ENCODE measurements around the gene WNT9A.
"Not testable (repeated sequence)": the region's sequence is repeated elsewhere in the genome, so short reads cannot be mapped to it uniquely, and the experiment has no call there.

The WNT9A gene, protein sequence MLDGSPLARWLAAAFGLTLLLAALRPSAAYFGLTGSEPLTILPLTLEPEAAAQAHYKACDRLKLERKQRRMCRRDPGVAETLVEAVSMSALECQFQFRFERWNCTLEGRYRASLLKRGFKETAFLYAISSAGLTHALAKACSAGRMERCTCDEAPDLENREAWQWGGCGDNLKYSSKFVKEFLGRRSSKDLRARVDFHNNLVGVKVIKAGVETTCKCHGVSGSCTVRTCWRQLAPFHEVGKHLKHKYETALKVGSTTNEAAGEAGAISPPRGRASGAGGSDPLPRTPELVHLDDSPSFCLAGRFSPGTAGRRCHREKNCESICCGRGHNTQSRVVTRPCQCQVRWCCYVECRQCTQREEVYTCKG

DNA sequence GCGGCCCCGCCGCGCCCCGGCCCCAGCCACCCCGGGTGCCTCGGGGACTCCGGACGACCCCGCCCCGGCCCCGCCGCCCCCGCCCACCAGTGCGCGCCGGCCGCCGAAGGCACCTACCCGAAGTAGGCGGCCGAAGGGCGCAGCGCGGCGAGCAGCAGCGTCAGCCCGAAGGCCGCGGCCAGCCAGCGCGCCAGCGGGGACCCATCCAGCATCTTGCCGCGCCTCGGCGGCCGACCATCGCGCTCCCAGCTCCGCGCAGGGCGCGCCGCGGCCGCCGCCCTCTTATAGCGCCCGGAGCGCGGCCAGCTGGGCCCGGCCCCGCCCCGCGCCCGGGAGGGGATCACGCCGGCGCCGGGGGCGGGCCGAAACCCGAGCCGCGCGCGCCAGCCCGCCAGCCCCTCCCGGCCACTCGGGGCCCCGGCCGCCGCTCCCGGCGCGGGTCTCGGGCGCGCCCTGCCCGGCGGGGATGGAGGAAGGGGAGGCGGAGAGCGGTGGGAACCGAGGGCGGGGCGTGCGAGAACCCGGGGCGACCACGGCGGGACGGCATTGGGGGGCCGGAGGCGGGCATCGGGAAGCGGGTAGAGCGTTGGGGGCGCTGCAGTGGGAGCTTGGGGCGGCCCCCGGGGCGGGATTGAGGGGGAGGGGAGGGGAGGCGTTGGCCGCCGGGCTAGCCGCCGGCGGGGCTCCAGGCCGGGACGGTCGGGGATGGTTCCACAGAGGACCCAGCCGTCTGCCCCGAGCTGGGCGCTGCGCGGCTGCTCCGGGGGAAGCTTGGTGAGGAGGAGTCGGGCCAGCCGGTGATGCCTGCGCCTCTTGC is at the start of gene WNT9A:
Gene WNT9A, minus strand, starts transcription at position 257 of the 817 bp plus-strand sequence. Its CDS starts 45 bp downstream, at position 212.
- H3K4me3 ChIP-seq (ENCODE audit: low read depth, low read length), result peak within 1 kb of the TSS; percentile 50

DNA sequence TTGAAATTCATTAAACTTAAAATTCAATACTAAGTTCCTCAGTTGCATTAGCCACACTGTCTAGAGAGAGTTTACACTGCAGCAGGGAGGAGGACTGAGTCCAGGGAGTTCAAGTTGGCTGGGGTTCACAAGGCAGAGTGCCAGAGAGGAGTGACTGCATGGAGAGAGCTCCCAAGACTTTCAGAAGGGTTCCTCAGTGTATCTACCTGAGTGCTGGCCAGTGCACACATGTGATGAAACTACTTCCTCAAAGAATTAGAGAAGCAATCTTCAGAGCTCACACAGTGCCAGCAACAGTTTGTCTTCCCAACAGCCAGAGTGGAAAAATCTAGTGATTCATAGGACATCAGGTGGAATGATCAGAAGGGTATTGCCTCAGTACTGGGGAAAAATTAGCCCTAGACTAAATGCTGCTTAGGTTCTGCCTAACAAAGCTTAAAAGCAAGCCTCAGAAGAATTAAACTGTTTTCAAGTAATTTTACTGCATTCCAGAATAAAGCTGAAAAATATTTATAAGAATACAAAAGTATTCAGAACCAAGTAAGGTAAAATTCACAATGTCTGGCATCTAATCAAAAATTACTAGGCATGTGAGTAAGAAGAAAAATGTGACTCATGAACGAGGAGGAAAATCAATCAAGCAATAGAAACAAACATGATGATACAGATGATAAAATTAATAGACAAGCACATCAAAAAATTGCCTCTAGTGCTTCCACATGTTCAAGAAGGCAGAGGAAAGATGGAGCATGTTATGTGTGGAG is 48.6 kb upstream of the WNT9A start:
- H3K4me3 ChIP-seq (ENCODE audit: low read depth, low read length), result no peak overlapping the region

DNA sequence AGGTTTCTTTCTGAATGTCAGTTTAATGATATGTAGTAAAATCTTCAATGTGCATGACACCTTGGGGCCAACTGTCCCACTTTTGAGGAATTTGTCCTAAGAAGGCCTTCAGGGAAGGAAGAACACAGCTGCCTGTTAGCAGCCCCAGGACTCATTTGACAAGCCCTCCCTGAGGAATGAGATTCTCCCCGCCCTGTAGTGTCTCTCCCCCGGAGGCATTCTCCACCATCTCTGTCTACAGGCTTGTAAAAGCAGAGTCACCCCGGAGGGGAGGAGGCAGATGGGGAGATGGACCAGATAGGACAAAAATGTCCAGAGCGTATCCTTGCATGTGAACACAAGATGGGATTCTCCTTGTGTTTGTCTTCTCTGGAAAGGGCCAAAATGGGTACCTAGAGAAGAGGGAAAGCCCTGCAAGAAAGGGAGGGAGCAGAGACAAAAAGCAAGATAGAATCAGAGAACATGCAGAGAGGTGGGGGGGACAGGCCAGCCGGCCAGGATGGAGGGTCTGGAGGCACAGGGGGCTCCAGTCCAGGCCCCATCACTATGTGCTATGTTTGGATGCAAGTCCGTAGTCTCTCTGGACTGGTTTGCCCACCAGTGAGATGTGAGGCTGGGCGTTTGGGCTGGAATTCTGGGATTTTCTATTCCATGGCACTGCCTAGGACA is 47.0 kb upstream of the WNT9A start:
- no peak overlapping the region for H3K4me3 ChIP-seq (ENCODE audit: low read depth, low read length)

DNA sequence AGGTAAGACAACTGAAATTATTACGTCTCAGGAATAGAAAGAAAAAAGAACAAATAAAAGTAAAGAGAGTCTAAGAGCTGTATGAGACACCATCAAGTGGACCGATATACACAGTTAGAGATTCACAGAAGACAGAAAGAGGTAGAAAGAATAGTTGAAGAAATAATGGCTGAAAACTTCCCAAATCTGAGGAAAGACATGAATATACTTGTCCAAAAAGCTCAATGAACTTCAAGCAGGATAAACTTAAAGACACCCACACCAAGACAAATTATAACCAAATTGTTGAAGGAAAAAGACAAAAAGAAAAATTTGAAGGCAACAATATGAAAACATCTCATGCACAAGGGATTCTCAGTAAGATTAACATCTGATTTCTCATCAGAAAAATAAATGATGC is 39.4 kb upstream of the WNT9A start:
- H3K4me3 ChIP-seq (ENCODE audit: low read depth, low read length), result no peak overlapping the region

DNA sequence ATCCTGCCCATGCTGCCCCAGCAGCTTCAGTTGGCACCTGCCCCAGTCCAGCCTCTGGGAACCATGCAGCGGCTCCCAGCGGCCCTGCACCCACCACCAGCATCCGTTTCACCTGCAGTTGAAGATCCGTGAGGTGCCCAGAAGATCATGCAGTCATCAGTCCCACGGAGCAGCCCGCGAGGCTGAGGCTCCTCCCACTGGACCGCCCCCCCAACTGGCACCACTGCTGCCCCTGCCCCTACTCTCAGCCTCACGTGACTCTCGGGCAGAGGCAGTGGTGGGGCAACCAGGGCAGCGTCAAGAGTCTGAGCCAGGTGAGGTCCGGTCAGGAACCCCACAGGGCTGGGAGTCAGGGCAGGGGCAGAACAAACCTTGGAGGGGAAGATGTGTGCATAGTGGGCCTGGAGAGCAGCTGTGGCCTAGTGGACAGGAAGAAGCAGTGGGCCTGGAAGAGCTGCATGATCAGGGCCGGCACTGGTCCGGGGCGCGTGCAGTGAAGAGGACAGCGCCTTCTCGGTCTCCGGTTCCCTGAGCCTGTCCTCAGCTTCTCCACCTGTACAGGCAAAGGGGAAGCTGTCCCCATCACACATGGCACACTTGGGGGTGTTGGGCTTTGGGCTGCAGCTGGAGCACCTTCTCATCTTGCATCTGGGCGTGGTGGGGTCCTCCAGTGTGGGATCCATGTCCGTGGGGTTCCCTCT is 28.0 kb upstream of the WNT9A start:
- H3K4me3 ChIP-seq (ENCODE audit: low read depth, low read length), result not testable (repeated sequence)

DNA sequence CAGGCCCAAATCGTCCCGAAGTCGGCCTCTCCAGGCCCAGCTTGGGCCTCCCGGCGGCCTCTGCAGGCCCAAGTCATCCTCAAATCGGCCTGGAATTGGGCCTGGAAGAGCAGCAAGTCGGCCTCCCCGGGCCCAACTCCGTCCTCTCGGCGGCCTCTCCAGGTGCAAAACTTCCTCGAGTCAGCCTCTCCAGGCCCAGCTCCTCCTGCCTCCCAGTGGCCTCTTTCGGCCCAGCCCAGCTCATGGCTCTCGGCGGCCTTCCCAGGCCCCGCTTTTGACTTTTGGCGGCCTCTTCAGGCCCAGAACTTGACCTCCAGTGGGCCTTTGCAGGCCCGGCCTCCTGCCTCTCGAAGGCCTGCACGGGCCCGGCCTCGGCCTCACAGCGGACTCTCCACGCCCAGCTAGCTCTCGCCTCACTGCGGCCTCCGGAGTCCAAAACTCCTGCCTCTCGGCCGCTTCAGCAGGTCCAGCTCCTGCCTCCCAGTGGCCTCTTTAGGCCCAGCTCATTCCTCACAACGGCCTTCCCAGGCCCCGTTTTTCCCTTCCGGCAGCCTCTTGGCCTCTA is 26.1 kb upstream of the WNT9A start:
- not testable (repeated sequence) for H3K4me3 ChIP-seq (ENCODE audit: low read depth, low read length)

DNA sequence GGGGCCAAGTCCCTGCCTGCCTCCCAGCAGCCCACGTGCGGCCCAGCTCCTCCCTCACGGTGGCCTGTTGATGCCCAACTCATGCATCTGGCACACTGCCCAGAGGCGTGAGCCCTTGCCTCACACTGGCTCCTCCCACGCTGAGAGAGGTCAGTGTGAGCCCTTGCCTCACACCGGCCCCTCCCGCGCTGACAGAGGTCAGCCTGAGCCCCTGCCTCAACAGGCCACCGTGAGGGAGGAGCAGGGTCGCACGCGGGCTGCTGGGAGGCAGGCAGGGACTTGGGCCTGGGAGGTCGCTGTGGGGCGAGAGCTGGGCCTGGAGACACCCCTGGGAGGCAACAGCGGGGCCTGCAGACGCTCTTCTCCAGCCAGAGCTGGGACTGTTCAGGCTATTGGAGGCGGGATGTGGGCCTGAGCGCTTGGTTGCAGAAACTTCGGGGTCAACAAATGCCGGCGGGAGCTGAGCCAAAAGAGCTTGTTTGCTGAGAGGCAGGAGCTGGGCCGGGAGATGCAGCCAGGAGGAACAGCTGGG is 25.2 kb upstream of the WNT9A start:
- H3K4me3 ChIP-seq (ENCODE audit: low read depth, low read length), result not testable (repeated sequence)

DNA sequence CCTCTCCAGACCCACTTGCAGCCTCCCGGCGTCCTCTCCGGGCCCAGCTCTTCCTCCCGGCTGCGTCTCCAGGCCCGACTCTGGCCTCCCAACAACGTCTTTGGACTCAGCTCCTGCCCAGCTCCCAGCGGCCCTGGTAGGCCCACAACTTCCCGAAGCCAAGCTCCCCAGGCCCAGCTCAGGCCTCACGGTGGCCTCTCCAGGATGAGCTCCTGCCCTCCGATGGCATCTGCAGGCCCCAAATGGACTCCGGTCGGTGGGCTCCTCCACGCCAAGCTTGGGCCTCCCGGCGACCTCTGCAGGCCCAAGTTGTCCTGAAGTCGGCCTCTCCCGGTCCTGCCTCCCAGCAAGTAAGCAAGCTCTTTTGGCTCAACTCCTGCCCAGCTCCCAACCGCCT is 24.5 kb upstream of the WNT9A start:
- not testable (repeated sequence) for H3K4me3 ChIP-seq (ENCODE audit: low read depth, low read length)

DNA sequence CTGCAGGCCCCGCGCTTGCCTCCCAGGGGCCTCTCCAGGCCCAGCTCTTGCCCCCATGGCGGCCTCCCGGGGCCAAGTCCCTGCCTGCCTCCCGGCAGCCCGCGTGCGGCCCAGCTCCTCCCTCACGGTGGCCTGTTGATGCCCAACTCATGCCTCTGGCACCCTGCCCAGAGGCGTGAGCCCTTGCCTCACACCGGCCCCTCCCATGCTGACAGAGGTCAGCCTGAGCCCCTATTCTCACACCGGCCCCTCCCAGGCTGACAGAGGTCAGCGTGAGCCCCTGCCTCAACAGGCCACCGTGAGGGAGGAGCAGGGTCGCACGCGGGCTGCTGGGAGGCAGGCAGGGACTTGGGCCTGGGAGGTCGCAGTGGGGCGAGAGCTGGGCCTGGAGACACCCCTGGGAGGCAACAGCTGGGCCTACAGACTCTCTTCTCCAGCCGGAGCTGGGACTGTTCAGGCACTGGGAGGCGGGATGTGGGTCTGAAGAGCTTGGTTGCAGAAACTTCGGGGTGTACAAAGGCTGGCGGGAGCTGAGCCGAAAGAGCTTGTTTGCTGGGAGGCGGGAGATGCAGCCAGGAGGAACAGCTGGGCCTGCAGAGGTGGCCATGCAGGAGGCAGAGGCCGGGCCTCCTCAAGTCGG is 24.0 kb upstream of the WNT9A start:
- H3K4me3 ChIP-seq (ENCODE audit: low read depth, low read length), result not testable (repeated sequence)

DNA sequence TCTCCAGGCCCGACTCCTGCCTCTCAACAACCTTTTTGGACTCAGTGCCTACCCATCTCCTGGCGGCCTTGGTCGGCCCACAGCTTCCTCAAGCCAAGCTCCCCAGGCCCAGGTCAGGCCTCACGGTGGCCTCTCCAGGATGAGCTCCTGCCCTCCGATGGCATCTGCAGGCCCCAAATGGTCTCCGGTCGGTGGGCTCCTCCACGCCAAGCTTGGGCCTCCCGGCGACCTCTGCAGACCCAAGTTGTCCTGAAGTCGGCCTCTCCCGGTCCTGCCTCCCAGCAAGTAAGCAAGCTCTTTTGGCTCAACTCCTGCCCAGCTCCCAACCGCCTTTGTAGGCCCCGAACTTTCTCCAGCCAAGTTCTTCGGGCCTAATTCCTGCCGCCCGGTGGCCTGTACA is 23.5 kb upstream of the WNT9A start:
- H3K4me3 ChIP-seq (ENCODE audit: low read depth, low read length), result not testable (repeated sequence)

DNA sequence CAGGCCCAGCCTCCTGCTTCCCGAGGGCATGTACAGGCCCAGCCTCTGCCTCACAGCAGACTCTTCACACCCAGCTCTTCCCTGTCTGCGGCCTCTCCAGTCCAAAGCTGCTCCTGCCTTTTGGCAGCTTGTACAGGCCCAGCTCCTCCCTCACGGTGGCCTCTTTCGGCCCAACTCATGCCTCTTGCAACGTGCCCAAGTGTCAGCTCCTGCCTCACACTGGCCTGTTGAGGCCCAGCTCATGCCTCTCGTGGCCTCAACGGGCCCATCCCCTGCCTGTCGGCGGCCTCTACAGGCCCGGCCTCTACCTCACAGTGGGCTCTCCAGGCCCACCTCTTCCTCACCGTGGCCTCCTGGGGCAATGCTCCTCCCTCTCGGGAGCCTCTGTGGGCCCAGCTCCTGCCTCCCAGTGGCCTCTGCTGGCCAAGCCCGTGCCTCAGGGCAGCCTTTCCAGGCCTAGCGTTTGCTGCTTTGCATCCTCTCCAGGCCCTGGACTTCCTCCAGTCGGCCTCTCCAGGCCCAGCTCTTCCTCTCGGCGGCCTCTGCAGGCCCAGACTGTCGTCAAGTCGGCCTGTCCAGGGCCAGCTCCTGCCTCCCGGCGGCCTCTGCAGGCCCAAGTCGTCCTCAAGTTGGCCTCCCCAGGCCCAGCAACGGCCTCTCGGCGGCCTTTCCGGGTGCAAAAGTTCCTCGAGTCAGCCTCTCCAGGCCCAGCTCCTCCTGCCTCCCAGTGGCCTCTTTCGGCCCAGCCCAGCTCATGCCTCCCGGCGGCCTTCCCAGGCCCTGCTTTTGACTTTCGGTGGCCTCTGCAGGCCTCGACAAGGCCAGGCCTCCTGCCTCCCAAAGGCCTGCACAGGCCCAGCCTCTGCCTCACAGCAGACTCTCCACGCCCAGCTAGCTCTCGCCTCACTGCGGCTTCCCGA is 22.6 kb upstream of the WNT9A start:
- not testable (repeated sequence) for H3K4me3 ChIP-seq (ENCODE audit: low read depth, low read length)

DNA sequence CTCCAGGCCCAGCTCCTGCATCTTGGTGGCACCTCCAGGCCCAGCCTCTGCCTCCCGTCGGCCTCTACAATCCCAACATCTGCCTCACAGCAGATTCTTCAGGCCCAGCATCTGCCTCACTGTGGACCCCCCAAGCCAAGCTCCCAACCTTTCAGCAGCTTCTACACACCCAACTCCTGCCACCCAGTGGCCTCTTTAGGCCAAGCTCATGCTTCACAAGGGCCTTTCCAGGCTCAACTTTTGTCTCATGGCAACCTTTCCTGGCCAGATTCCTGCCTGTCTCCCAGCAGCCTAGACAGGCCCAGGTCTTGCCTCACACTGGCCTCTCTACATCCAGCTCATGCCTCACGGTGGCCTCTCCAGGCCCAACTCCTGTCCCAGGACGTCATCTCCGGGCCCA is 20.1 kb upstream of the WNT9A start:
- H3K4me3 ChIP-seq (ENCODE audit: low read depth, low read length), result not testable (repeated sequence)

DNA sequence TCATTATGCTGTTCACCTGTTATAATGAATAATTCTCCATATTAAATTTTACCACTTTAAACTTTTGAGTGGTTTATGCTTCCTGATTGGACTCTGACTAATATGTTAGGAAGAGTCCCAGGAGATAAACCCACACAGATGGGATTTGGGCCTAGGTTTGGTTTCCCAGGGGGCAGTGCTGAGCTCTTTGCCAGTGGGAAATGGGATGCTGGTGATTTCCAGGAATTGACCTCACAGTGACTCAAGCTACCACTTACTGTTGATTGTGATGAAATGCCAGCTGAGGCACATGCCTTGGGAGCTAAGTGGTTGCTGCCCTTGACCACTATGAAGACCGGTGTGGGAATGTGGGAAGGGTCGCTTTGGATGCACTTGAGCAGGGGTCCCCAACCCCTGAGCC is 19.0 kb upstream of the WNT9A start:
- H3K4me3 ChIP-seq (ENCODE audit: low read depth, low read length), result not testable (repeated sequence)

DNA sequence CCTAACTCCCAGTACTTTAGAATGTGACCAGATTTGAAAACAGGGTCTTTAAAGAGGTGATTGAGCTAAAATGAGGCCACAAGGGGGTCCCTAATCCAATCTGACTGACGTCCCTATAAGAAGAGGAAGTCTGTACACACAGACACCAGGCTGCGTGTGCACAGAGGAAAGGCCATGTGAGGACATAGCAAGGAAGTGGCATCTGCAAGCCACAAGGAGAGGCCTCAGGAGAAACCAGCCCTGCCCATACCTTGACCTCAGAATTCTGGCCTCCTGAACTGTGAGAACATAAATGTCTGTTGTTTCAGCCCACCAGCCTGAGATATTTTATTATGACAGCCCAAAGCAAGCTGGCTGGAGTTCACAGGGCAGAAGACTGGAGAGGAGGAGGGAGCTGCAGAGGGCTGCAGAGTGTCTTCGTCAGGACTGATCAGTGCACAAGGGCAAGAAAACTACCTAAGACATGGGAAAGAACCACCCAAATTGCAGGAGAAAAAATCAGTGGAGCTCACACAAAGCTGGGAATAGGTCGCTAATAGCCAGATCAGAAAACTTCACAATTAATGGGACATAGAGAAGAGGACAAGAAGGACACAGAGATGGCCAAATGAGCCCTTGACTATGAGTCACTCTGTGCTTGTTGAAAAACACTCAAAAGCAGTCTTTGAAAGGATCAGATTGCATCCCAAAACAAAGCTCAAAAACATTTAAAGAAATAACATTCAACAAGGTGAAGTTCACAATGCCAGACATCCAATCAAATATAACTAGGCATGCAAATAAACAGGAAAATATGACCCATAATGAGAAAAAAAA is 14.1 kb upstream of the WNT9A start:
- H3K4me3 ChIP-seq (ENCODE audit: low read depth, low read length), result no peak overlapping the region

DNA sequence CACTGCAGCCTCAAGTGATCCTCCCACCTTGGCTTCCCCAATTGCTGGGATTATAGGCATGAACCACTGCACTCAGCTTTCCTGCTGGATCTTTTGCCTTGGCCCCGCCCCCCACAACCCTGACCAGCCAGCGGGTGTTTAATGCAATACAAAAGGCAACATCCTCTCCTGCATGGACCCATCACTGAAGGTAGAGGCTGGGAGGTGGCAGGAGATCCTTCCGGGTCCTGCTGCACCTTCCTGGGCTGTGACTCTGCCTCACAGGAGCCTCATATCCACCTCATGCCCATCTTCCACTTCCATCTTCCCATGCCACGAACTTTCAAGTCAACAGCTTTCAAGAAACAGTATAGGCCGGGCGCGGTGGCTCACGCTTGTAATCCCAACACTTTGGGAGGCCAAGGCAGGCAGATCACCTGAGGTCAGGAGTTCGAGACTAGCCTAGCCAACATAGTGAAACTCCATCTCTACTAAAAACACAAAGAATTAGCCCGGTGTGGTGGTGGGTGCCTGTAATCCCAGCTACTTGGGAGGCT is 11.7 kb upstream of the WNT9A start:
- no peak overlapping the region for H3K4me3 ChIP-seq (ENCODE audit: low read depth, low read length)

DNA sequence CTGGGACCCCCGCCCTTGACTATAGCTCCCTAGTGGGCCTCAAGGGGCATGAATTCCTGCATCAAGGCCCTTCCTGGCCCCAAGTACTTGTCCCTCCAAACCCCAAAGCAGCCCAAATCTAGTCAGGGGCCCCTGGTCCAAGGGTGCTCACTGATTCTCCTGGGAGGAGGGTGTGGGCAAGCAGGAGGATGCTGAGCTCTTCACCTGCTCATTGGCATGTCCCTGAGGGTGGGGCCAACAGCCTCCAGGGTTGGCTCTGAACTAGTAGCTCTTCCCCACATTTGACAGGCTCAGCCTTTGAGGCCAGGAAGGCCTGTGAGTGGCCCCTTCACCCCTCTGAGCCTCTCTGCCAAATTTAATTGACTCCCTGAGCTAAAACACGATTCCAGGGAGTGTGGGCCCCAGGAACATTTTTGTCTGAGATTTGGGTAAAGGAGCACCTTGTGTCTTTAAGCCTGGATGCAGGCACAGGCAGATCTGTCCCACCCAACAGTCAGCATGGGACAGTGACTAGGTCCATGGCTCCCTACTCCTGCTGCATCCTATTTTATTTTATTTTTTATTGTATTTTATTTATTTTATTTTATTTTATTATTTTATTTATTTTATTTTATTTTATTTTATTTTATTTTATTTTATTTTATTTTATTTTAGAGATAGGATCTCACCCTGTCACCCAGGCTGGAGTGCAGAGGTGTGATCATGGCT is 11.0 kb upstream of the WNT9A start:
- H3K4me3 ChIP-seq (ENCODE audit: low read depth, low read length), result no peak overlapping the region

DNA sequence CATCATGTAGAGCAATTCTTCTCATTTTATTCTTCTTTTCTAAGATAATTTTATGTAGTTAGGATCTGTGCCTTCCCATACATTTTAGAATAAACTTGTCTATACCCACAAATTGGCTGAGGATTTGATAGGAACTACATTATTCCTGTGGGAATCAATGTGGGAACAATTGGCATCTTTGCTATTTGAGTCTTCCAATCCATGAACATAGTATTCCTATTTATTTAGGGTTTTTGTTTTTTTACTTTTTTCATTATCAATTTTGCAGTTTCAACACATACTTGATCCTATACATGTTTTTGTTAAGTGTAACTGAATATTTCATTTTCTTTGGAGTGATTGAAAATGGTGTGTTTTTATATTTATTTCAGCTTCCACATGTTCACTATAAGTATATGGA is 8.1 kb upstream of the WNT9A start:
- no peak overlapping the region for H3K4me3 ChIP-seq (ENCODE audit: low read depth, low read length)

All from iPS-11a (cell line).